NB4 (cell line): ENCODE results near the gene SLC9A3.

ENCODE experiments used
- MAX ChIP-seq: IDR thresholded peaks from 2 replicates; pipeline ENCODE4 v1.6.1; 2011; ENCODE audit warnings: low read depth, low read length
- POLR2A ChIP-seq: IDR thresholded peaks from 2 replicates; pipeline ENCODE4 v1.6.1; 2011; ENCODE audit warnings: mild to moderate bottlenecking; ENCODE audit not compliant: insufficient read length; ENCODE audit errors: extremely low read depth

GRCh38 chr5:445591-445990 is 78.7 kb downstream of the SLC9A3 start:
- TF ChIP-seq MAX (no peak), POLR2A (no peak)
